MM.1S (cell line): ENCODE results near the gene LYPD5.
A peak's percentile ranks its signal among the peaks of the same experiment; 100 is the strongest.

Experiments used
- DNase-seq: peaks from one replicate; pipeline ENCODE4 v3.0.0-alpha.2; 2015
- H2AFZ ChIP-seq: fragments of 300-600 bp; sonication (generic); 2 replicates; pipeline ENCODE4 v1.6.0; 2016; ENCODE audit warnings: antibody characterized with exemption, low read length
- H3F3A ChIP-seq: fragments of 300-600 bp; sonication (generic); 2 replicates; pipeline ENCODE4 v1.6.1; 2016; ENCODE audit warnings: mild to moderate bottlenecking, antibody characterized with exemption, low read length, moderate library complexity, mixed read lengths; ENCODE audit not compliant: insufficient read depth
- H3K27ac ChIP-seq: fragments of 300-600 bp; sonication (generic); 2 replicates; pipeline ENCODE4 v1.5.1; 2016; ENCODE audit warnings: mild to moderate bottlenecking, low read length
- H3K27me3 ChIP-seq: fragments of 300-600 bp; sonication (generic); replicated peaks from 2 replicates; pipeline ENCODE4 v1.6.0; 2016; ENCODE audit warnings: low read length; ENCODE audit not compliant: insufficient read depth
- H3K36me3 ChIP-seq: fragments of 300-600 bp; sonication (generic); replicated peaks from 2 replicates; pipeline ENCODE4 v1.6.1; 2016; ENCODE audit warnings: mild to moderate bottlenecking, low read length, mixed read lengths; ENCODE audit not compliant: insufficient read depth
- H3K4me1 ChIP-seq: fragments of 300-600 bp; sonication (generic); 2 replicates; pipeline ENCODE4 v1.6.1; 2016; ENCODE audit warnings: low read length, mixed read lengths
- H3K4me2 ChIP-seq: fragments of 300-600 bp; sonication (generic); 2 replicates; pipeline ENCODE4 v1.6.0; 2016; ENCODE audit warnings: low read depth, low read length
- H3K4me3 ChIP-seq: fragments of 300-600 bp; sonication (generic); 2 replicates; pipeline ENCODE4 v1.5.1; 2016; ENCODE audit warnings: low read length, mixed read lengths
- H3K79me2 ChIP-seq: fragments of 300-600 bp; sonication (generic); 2 replicates; pipeline ENCODE4 v1.6.1; 2016; ENCODE audit warnings: mixed run types, low read length, mixed read lengths
- H3K9ac ChIP-seq: fragments of 300-600 bp; sonication (generic); 2 replicates; pipeline ENCODE4 v1.6.1; 2016; ENCODE audit warnings: low read length, mixed read lengths
- H3K9me2 ChIP-seq: fragments of 300-600 bp; sonication (generic); replicated peaks from 2 replicates; pipeline ENCODE4 v1.6.1; 2016; ENCODE audit warnings: mild to moderate bottlenecking, low read length, mixed read lengths; ENCODE audit not compliant: insufficient read depth
- H3K9me3 ChIP-seq: fragments of 300-600 bp; sonication (generic); replicated peaks from 2 replicates; pipeline ENCODE4 v1.6.1; 2016; ENCODE audit warnings: mild to moderate bottlenecking, low read length, mixed read lengths; ENCODE audit not compliant: insufficient read depth
- H4K20me1 ChIP-seq: fragments of 300-600 bp; sonication (generic); 2 replicates; pipeline ENCODE4 v1.6.1; 2016; ENCODE audit warnings: mild to moderate bottlenecking, low read length, moderate library complexity, mixed read lengths; ENCODE audit not compliant: insufficient read depth
- CTCF ChIP-seq: fragments of 300-600 bp; sonication (generic); IDR thresholded peaks from 2 replicates; pipeline ENCODE4 v1.5.1; 2016; ENCODE audit warnings: antibody characterized with exemption, low read length, mixed read lengths
- EZH2 ChIP-seq: fragments of 300-600 bp; sonication (generic); optimal IDR thresholded peaks from 2 replicates; pipeline ENCODE3; 2017; ENCODE audit warnings: low read depth, mild to moderate bottlenecking, antibody characterized with exemption, low read length, mixed read lengths
- EZH2phosphoT487 ChIP-seq: fragments of 300-600 bp; sonication (generic); IDR thresholded peaks from 2 replicates; pipeline ENCODE4 v1.6.1; 2018; ENCODE audit warnings: antibody characterized with exemption, low read length

The LYPD5 gene

DNA sequence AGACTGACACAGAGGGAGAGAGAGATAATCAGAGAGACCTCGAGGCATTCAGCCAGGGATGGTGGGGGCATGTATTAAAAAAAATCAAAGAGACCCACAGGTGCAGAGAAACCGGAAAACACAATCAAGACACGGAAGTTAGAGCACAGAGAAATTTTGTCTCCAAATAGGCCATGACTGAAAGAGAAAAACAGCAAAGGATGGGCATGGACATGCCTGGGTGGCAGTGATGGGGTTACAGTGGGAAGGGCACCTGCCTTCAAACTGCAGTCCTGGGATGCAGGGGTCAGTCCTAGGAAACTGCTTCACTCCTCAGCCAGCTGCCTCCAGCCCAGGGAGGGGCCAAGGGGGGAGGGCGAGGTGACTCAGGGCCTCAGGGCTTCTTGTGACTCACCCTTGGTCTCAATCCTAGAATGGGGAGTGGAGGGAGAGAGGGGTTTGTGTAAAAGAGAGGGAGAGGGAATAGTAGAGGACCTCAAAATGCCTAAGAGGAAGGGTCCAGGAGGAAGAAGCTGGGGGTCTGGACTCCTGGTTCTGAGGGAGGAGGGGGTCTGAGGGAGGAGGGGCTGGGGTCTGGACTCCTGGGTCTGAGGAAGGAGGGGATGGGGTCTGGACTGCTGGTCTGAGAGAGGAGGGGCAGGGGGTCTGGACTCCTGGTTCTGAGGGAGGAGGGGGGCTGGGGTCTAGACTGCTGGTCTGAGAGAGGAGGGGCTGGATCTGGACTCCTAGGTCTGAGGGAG is 17.8 kb downstream of the LYPD5 start:
- Histone ChIP-seq H3K36me3 (no peaks in the 10 kb centered on the region), H3K79me2 (no peaks in the 10 kb centered on the region), H3K27ac (peak overlapping the region; percentile 60), H3K9me2 (no peaks in the 10 kb centered on the region), H3F3A (0 out of 2 replicates have a peak, but pooled peaks cover 7% of the 10 kb centered on the region), H3K27me3 (no peaks in the 10 kb centered on the region; the same call in 1 of the 2 replicates), H3K9ac (peak overlapping the region; percentile 48), H3K4me2 (peak overlapping the region; percentile 62; the same call in 1 of the 2 replicates), H2AFZ (peak overlapping the region; percentile 82), H4K20me1 (no peaks in the 10 kb centered on the region), H3K4me3 (peak overlapping the region; percentile 6; the same call in 1 of the 2 replicates), H3K9me3 (no peaks in the 10 kb centered on the region), H3K4me1 (peaks cover 16% of the 10 kb centered on the region)
- peak; percentile 37 for DNase-seq
- TF ChIP-seq CTCF (no peak), EZH2phosphoT487 (no peak), EZH2 (no peak)

DNA sequence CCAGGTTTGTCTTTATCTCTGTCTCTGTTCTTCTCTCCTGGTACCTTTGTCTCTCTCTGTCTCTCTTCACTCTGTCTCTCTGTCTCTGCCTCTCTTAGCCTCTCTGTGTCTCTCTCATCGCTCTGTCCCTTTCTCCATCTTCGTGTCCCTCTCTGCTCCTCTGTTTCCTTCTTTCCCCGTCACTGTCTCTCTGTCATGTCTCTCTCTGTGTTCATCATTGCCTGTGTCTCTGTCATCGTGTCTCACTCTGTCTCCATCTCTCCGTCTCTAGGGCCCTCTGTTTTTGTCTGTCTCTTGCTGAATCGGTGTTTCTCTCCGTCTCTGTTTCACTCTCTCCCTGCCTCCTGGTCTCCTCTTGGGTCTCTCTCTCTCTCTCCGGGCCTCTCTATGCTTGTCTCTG is 18.6 kb downstream of the LYPD5 start:
- no peaks in the 10 kb centered on the region for H3K27me3 ChIP-seq
- H3K27ac ChIP-seq = peak overlapping the region; percentile 60; the same call in 1 of the 2 replicates
- H3K9me2 ChIP-seq = no peaks in the 10 kb centered on the region
- peak overlapping the region; percentile 62; the same call in 1 of the 2 replicates for H3K4me2 ChIP-seq
- peak overlapping the region; percentile 48; the same call in 1 of the 2 replicates for H3K9ac ChIP-seq
- H2AFZ ChIP-seq = peak overlapping the region; percentile 82
- H3K9me3 ChIP-seq = no peaks in the 10 kb centered on the region
- H3K36me3 ChIP-seq = no peaks in the 10 kb centered on the region
- H3F3A ChIP-seq = 0 out of 2 replicates have a peak, but pooled peaks cover 7% of the 10 kb centered on the region
- H4K20me1 ChIP-seq = no peaks in the 10 kb centered on the region
- no peak for DNase-seq
- peaks cover 16% of the 10 kb centered on the region for H3K4me1 ChIP-seq
- H3K4me3 ChIP-seq = 0 out of 2 replicates have a peak overlapping the region, but pooled peaks have one; percentile 6
- H3K79me2 ChIP-seq = no peaks in the 10 kb centered on the region
- no peak for TF ChIP-seq EZH2phosphoT487
- no peak for TF ChIP-seq CTCF

DNA sequence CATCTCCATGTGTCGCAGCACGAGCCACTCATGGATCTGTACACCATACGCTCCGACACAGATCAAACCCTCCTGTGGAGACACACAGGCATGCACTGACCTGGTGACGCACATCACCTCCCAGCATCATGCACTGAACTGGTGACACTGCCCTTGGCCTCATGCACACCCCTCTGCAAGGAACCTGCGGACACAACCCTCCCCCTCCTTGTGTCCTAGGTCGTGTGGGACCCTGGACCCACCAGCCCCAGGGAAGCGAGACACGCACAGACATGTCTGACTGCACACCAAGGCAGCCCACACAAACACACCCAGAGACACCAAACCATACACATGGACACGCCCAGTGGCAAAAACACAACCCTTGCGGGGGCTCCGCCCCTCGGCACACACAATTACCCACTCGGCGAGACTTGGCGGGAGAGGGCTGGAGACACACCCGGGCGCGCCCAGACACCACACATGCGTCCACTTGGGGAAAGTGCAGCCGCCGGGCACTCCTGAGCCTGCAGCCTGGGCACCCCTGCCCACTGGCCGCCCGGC is 19.5 kb downstream of the LYPD5 start:
- H3K79me2 ChIP-seq = no peaks in the 10 kb centered on the region
- no peaks in the 10 kb centered on the region for H3K9me3 ChIP-seq
- H4K20me1 ChIP-seq = no peaks in the 10 kb centered on the region
- H3K36me3 ChIP-seq = no peaks in the 10 kb centered on the region
- no peak overlapping the region for H3K4me3 ChIP-seq
- H3K4me1 ChIP-seq = peaks cover 19% of the 10 kb centered on the region
- TF ChIP-seq CTCF (no peak), EZH2phosphoT487 (no peak), EZH2 (no peak)
- H2AFZ ChIP-seq = no peak overlapping the region
- H3K4me2 ChIP-seq = no peak overlapping the region
- no peak overlapping the region for H3K27ac ChIP-seq
- no peaks in the 10 kb centered on the region for H3K27me3 ChIP-seq
- no peaks in the 10 kb centered on the region for H3K9me2 ChIP-seq
- H3K9ac ChIP-seq = no peak overlapping the region
- 0 out of 2 replicates have a peak, but pooled peaks cover 7% of the 10 kb centered on the region for H3F3A ChIP-seq
- DNase-seq = no peak
